SJCRH30 (cell line): Measurements from ENCODE around the gene PIGN. TPM values are rescaled to one million over a fixed set of nuclear protein-coding genes. Genes with fewer than 3 reads are reported as not detected.

Source experiments
- DNase-seq, 2 experiments: peaks; one replicate each; pipeline ENCODE4 v3.0.0-alpha.2; 2015 to 2020
- H3K27ac ChIP-seq: fragments of 250-450 bp; sonication (Bioruptor Pico); 2 replicates; pipeline ENCODE4 v1.5.1; 2020; ENCODE audit warnings: mild to moderate bottlenecking, moderate library complexity
- H3K27me3 ChIP-seq: fragments of 250-450 bp; sonication (Bioruptor Pico); 2 replicates; pipeline ENCODE4 v1.5.1; 2020; ENCODE audit warnings: mild to moderate bottlenecking, moderate library complexity
- H3K36me3 ChIP-seq: fragments of 250-450 bp; sonication (Bioruptor Pico); 2 replicates; pipeline ENCODE4 v1.5.1; 2020; ENCODE audit warnings: mild to moderate bottlenecking, moderate library complexity
- H3K4me1 ChIP-seq: fragments of 250-450 bp; sonication (Bioruptor Pico); 2 replicates; pipeline ENCODE4 v1.5.1; 2020; ENCODE audit warnings: mild to moderate bottlenecking, moderate library complexity
- H3K4me3 ChIP-seq: fragments of 250-450 bp; sonication (Bioruptor Pico); 2 replicates; pipeline ENCODE4 v1.5.1; 2020; ENCODE audit warnings: mild to moderate bottlenecking, moderate library complexity
- H3K9me3 ChIP-seq: fragments of 250-450 bp; sonication (Bioruptor Pico); replicated peaks from 2 replicates; pipeline ENCODE4 v1.5.1; 2020; ENCODE audit warnings: mild to moderate bottlenecking, moderate library complexity
- total RNA-seq: library from RNA; depleted of rRNA; stranded (reverse); fragments of >200 nt; shearing (Covaris generic); gene quantifications from 2 replicates; pipeline ENCODE4 v1.2.3, GENCODE V29; 2014; rRNA removed

The PIGN gene
- total RNA-seq: 19.0 and 22.1 TPM in 2 replicates

GRCh38 chr18:62186774-62187542, at the start of gene PIGN, which contains the start of gene RELCH:
PIGN (minus strand) TSS chr18:62187056; CDS start chr18:62161353, 25,703 bp downstream.
RELCH (plus strand) TSS chr18:62187255; CDS start chr18:62187506, 251 bp downstream.
- DNase-seq: peak; percentile 95 to 96
- Histone ChIP-seq H3K4me3 (peak within 1 kb of the TSS; percentile 93), H3K4me1 (peaks cover 5% of the 10 kb centered on the region; the same call in 1 of the 2 replicates), H3K27ac (peak within 1 kb of the TSS; percentile 41), H3K9me3 (no peaks in the 10 kb centered on the region), H3K36me3 (no peaks in the 10 kb centered on the region), H3K27me3 (no peaks in the 10 kb centered on the region)

DNA sequence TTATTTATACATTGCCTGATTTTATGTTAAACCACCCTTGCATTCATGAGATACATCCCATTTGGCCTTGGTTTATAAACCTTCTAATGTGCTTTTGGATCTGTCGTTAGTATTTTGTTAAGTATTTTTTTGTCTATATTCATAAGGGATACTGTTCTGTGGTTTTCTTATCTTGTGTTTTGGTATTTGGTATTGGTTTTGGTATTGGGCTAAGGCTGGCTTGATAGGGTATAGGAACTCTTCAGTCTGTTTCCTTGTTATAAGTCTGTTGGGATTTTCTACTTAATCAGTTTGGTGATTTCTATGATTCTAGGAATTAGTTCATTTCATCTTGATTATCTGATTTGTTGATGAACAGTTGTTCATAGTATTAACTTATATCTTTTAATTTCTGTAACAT, 49.4 kb upstream of the PIGN start:
- Histone ChIP-seq H3K4me3 (no peak overlapping the region), H3K4me1 (no peaks in the 10 kb centered on the region), H3K9me3 (no peaks in the 10 kb centered on the region), H3K27ac (no peak overlapping the region), H3K36me3 (no peaks in the 10 kb centered on the region; the same call in 1 of the 2 replicates), H3K27me3 (no peaks in the 10 kb centered on the region)
- no peak for DNase-seq

DNA sequence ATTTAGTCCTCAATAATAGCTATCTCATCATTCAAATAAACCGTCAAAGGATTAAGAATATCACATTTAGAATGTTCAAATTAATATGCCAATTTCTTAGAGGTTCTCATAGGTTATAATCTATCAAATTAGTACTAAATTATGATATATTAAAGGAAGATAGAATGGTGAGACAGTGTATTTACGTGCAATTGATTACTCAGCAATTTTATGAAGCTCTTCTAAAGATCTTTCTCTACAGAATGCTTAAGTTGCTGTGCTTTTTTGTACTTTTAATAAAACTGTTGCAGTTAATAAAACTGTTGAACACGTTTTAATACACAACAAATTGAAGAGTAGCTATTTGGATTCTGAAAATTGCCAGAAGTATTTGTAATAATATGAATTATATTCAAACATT, 39.2 kb upstream of the PIGN start:
- Histone ChIP-seq H3K27me3 (no peaks in the 10 kb centered on the region), H3K9me3 (no peaks in the 10 kb centered on the region), H3K4me3 (no peak overlapping the region), H3K27ac (no peak overlapping the region), H3K36me3 (peaks cover 21% of the 10 kb centered on the region), H3K4me1 (no peaks in the 10 kb centered on the region)
- no peak for DNase-seq

- no peak for DNase-seq
- Histone ChIP-seq H3K4me3 (no peak overlapping the region), H3K27me3 (no peaks in the 10 kb centered on the region), H3K36me3 (peaks cover 21% of the 10 kb centered on the region), H3K4me1 (no peaks in the 10 kb centered on the region), H3K27ac (no peak overlapping the region), H3K9me3 (no peaks in the 10 kb centered on the region)
Measured at GRCh38 chr18:62224229-62224628, 37.4 kb upstream of the PIGN start.

- no peak overlapping the region for H3K4me3 ChIP-seq
- no peaks in the 10 kb centered on the region for H3K9me3 ChIP-seq
- no peaks in the 10 kb centered on the region for H3K27me3 ChIP-seq
- H3K27ac ChIP-seq: no peak overlapping the region
- H3K36me3 ChIP-seq: no peaks in the 10 kb centered on the region
- no peaks in the 10 kb centered on the region for H3K4me1 ChIP-seq
- no peak for DNase-seq
Measured at GRCh38 chr18:62214790-62215189, 27.9 kb upstream of the PIGN start.

DNA sequence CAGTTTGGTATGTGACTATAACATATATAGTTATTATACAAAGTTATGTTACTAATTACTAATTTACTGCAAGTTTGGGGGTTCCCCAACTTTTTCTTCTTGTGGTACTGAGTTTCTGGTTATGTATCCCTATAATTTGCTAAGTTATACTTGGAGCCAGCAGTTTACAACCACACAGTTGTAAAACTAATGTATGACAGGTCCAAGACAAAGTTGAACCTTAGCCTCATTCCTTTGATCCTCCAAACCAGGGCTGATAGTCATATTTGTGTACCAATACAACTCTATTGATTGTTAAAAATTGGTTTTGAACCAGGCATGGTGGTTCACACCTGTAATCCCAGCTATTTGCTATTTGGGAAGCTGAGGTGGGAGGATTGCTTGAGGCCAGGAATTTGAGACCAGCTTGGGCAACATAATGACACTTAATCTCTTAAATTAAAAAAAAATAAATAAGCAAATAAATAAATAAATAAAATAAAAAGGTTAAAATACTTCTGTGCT, 24.5 kb upstream of the PIGN start:
- Histone ChIP-seq H3K9me3 (no peaks in the 10 kb centered on the region), H3K4me1 (no peaks in the 10 kb centered on the region), H3K27me3 (no peaks in the 10 kb centered on the region), H3K27ac (no peak overlapping the region), H3K36me3 (no peaks in the 10 kb centered on the region), H3K4me3 (no peak overlapping the region)
- no peak for DNase-seq

DNA sequence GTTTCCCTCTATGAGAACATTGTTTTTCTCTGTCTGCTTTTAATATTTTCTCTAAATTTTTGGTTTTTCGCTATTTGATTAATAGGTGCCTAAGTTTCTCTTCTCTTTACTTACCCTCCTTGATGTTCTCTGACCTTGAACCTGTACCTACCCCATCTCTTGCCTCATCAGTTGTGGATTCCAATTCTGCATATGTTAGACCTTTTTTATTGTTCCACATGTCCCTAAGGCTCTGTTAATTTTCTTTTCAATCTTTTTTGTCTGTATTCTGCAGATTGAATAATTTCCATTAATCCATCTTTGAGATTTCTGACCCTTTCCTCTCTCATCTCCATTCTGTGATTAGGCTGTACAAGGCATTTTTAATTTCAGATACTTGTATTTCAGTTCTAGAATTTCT, 23.3 kb upstream of the PIGN start:
- Histone ChIP-seq H3K9me3 (no peaks in the 10 kb centered on the region), H3K4me3 (no peak overlapping the region), H3K4me1 (no peaks in the 10 kb centered on the region), H3K27me3 (no peaks in the 10 kb centered on the region), H3K36me3 (no peaks in the 10 kb centered on the region), H3K27ac (no peak overlapping the region)
- no peak for DNase-seq

GRCh38 chr18:62209046-62209445, 22.2 kb upstream of the PIGN start:
- Histone ChIP-seq H3K9me3 (no peaks in the 10 kb centered on the region), H3K27me3 (no peaks in the 10 kb centered on the region), H3K4me3 (no peak overlapping the region), H3K36me3 (no peaks in the 10 kb centered on the region), H3K27ac (no peak overlapping the region), H3K4me1 (no peaks in the 10 kb centered on the region)
- no peak for DNase-seq

DNA sequence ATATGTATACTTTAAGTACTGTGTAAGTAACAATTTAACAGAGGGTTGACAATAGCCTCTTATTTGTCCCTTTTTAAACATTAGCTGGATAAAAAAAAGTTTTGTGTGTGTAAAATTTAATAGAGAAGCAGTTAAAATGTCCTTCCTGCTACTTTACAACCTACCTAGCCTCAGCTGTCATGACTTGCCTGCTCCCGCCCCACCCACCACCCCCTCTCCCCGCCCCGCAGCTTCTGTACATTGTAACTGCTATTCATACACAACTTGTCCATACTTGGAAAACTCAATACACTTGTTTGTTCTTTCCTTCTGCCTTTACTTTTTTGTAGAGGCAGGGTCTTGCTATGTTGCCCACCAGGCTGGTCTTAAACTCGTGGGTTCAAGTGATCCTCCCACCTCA, 19.7 kb upstream of the PIGN start:
- no peaks in the 10 kb centered on the region for H3K36me3 ChIP-seq
- no peak for DNase-seq
- H3K4me3 ChIP-seq: no peak overlapping the region
- no peaks in the 10 kb centered on the region for H3K9me3 ChIP-seq
- H3K27me3 ChIP-seq: no peaks in the 10 kb centered on the region
- H3K4me1 ChIP-seq: no peaks in the 10 kb centered on the region
- H3K27ac ChIP-seq: no peak overlapping the region

DNA sequence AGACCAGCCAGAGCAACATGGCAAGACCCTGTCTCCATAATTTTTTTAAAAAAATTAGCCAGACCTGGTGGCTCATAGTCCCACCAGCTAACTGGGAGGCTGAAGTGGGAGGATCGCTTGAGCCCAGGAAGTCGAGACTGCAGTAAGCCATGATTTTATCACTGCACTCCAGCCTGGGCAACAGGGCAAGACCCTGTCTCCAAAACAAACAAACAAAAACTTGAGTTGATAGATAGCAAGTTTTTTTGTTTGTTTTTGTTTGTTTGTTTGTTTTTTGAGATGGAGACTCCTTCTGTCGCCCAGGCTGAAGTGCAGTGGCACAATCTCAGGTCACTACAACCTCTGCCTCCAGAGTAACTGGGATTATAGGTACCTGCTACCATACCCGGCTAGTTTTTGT, 19.0 kb upstream of the PIGN start:
- Histone ChIP-seq H3K9me3 (no peaks in the 10 kb centered on the region), H3K27ac (no peak overlapping the region), H3K4me1 (no peaks in the 10 kb centered on the region), H3K27me3 (no peaks in the 10 kb centered on the region), H3K4me3 (no peak overlapping the region), H3K36me3 (no peaks in the 10 kb centered on the region)
- no peak for DNase-seq

- Histone ChIP-seq H3K4me3 (no peak overlapping the region), H3K9me3 (no peaks in the 10 kb centered on the region), H3K27me3 (no peaks in the 10 kb centered on the region), H3K27ac (no peak overlapping the region), H3K4me1 (no peaks in the 10 kb centered on the region), H3K36me3 (no peaks in the 10 kb centered on the region)
- no peak for DNase-seq
Measured at GRCh38 chr18:62201870-62202269, 15.0 kb upstream of the PIGN start.

GRCh38 chr18:62200121-62200914, 13.5 kb upstream of the PIGN start:
- Histone ChIP-seq H3K9me3 (no peaks in the 10 kb centered on the region), H3K4me3 (no peak overlapping the region), H3K36me3 (no peaks in the 10 kb centered on the region), H3K4me1 (no peaks in the 10 kb centered on the region), H3K27me3 (no peaks in the 10 kb centered on the region), H3K27ac (no peak overlapping the region)
- no peak for DNase-seq

GRCh38 chr18:62199629-62200028, 12.8 kb upstream of the PIGN start:
- no peaks in the 10 kb centered on the region for H3K4me1 ChIP-seq
- H3K27ac ChIP-seq: no peak overlapping the region
- H3K36me3 ChIP-seq: no peaks in the 10 kb centered on the region
- no peaks in the 10 kb centered on the region for H3K27me3 ChIP-seq
- no peaks in the 10 kb centered on the region for H3K9me3 ChIP-seq
- H3K4me3 ChIP-seq: no peak overlapping the region
- no peak for DNase-seq

DNA sequence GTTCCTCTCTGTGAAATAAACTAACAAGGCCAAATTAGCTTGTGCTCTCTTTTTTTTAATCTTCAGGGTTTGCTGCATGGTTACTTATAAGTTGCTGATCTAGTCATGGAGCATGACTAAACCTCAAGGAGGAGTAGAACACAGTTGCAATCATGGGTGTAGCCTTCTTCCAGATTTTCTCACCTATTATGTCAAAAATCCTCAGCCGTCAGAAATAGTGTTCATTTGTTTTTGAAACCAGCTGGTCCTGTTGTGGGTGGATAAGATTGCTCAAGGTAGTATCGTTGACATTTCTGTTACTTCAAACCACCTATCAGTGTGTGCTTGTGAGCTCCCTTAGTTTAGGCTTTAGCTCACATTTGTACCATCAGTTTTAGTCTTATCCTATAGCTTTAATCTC, 11.4 kb upstream of the PIGN start:
- Histone ChIP-seq H3K36me3 (no peaks in the 10 kb centered on the region), H3K27me3 (no peaks in the 10 kb centered on the region), H3K9me3 (no peaks in the 10 kb centered on the region), H3K4me1 (no peaks in the 10 kb centered on the region), H3K4me3 (no peak overlapping the region), H3K27ac (no peak overlapping the region)
- DNase-seq: no peak

DNA sequence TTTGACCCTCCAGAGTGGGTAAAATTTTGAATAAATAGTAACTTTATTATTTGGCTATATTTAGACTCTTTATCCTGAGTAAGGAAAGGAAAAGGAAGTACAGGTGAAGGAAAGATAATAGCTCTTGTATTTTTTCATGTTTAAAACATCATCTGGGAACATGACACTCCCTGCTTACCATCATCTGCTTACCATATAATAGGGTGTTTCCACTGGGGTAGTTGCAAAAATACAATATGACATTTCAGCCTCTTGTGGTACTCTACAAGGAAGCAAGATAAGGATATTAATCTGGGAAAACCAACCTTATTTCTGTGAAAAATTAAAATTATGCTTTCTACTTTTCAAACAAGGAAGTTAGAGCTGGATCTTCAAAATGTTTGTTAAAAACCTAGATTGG, 10.1 kb upstream of the PIGN start:
- no peaks in the 10 kb centered on the region for H3K27me3 ChIP-seq
- no peak overlapping the region for H3K4me3 ChIP-seq
- no peak for DNase-seq
- H3K27ac ChIP-seq: no peak overlapping the region
- no peaks in the 10 kb centered on the region for H3K36me3 ChIP-seq
- no peaks in the 10 kb centered on the region for H3K9me3 ChIP-seq
- H3K4me1 ChIP-seq: no peaks in the 10 kb centered on the region
